Brain microvascular endothelial cell (primary cell): ENCODE results near the gene FUT9.

ENCODE experiments used
- DNase-seq: peaks from one replicate; pipeline ENCODE4 v3.0.0-alpha.2; 2020
- H3K27ac ChIP-seq: fragments of 250-450 bp; sonication (Bioruptor Pico); 2 replicates; pipeline ENCODE4 v1.5.1; 2020; ENCODE audit warnings: mild to moderate bottlenecking, moderate library complexity
- H3K27me3 ChIP-seq: fragments of 250-450 bp; sonication (Bioruptor Pico); replicated peaks from 2 replicates; pipeline ENCODE4 v1.5.1; 2020; ENCODE audit warnings: mild to moderate bottlenecking
- H3K36me3 ChIP-seq: fragments of 250-450 bp; sonication (Bioruptor Pico); replicated peaks from 2 replicates; pipeline ENCODE4 v1.5.1; 2020; ENCODE audit warnings: mild to moderate bottlenecking
- H3K4me3 ChIP-seq: 2 replicates; pipeline ENCODE4 v1.5.1; 2011; ENCODE audit warnings: low read depth, mild to moderate bottlenecking, control low read depth, low read length, moderate library complexity
- CTCF ChIP-seq: IDR thresholded peaks from 2 replicates; pipeline ENCODE4 v1.5.1; 2011; ENCODE audit warnings: low read depth, mild to moderate bottlenecking, moderate library complexity, low read length, control low read depth, inconsistent platforms; ENCODE audit errors: missing control alignments
- in situ Hi-C: cut with HindIII; loops from 2 replicates; pipeline ENCODE4 v1.10.0; 2017; ENCODE audit warnings: low sequenced_read_pairs, low pct_ligation_motif_present

FUT9 gene

GRCh38 chr6:96157018-96157565 is 141.3 kb downstream of the FUT9 start:
- no peak overlapping the region for H3K27ac ChIP-seq
- TF ChIP-seq CTCF: no peak
- no peaks in the 10 kb centered on the region for H3K27me3 ChIP-seq
- H3K4me3 ChIP-seq: no peak overlapping the region
- H3K36me3 ChIP-seq: no peaks in the 10 kb centered on the region
- no peak for DNase-seq
- in situ Hi-C loops: no loop called here

- in situ Hi-C loops: no loop called here
- Histone ChIP-seq H3K36me3 (no peaks in the 10 kb centered on the region), H3K27ac (no peak overlapping the region), H3K4me3 (no peak overlapping the region), H3K27me3 (no peaks in the 10 kb centered on the region)
- no peak for DNase-seq
- TF ChIP-seq CTCF: no peak
Observed at GRCh38 chr6:96162711-96163120, 146.9 kb downstream of the FUT9 start.

- Histone ChIP-seq H3K4me3 (no peak overlapping the region), H3K27me3 (no peaks in the 10 kb centered on the region), H3K27ac (no peak overlapping the region), H3K36me3 (no peaks in the 10 kb centered on the region)
- in situ Hi-C loops: no loop called here
- no peak for DNase-seq
- no peak for TF ChIP-seq CTCF
Observed at GRCh38 chr6:96164802-96165201, 149.0 kb downstream of the FUT9 start.

GRCh38 chr6:96171112-96171511 is 155.3 kb downstream of the FUT9 start:
- in situ Hi-C loops: no loop called here
- no peaks in the 10 kb centered on the region for H3K36me3 ChIP-seq
- no peak overlapping the region for H3K27ac ChIP-seq
- TF ChIP-seq CTCF: no peak
- DNase-seq: no peak
- no peaks in the 10 kb centered on the region for H3K27me3 ChIP-seq
- no peak overlapping the region for H3K4me3 ChIP-seq

- DNase-seq: no peak
- no peak for TF ChIP-seq CTCF
- Histone ChIP-seq H3K4me3 (no peak overlapping the region), H3K27me3 (no peaks in the 10 kb centered on the region), H3K36me3 (no peaks in the 10 kb centered on the region), H3K27ac (no peak overlapping the region)
- in situ Hi-C loops: no loop called here
Observed at GRCh38 chr6:96184798-96185197, 169.0 kb downstream of the FUT9 start.

- Histone ChIP-seq H3K27me3 (no peaks in the 10 kb centered on the region), H3K36me3 (no peaks in the 10 kb centered on the region), H3K27ac (no peak overlapping the region), H3K4me3 (no peak overlapping the region)
- TF ChIP-seq CTCF: no peak
- no peak for DNase-seq
- in situ Hi-C loops: no loop called here
Observed at GRCh38 chr6:96186094-96186493, 170.3 kb downstream of the FUT9 start.
